OCI-LY3 (cell line): ENCODE data around the gene CLMN.

ENCODE experiments used
- H2AFZ ChIP-seq: fragments of 200-600, 300-600 bp; shearing (Covaris generic); 2 replicates; pipeline ENCODE4 v1.6.0; 2014; ENCODE audit warnings: antibody characterized with exemption, low read depth, low read length
- H3K27ac ChIP-seq: fragments of 200-600, 300-600 bp; sonication (generic); 2 replicates; pipeline ENCODE4 v1.5.1; 2014; ENCODE audit warnings: mild to moderate bottlenecking, low read length, moderate library complexity, mixed read lengths
- H3K27me3 ChIP-seq: fragments of 200-600, 300-600 bp; sonication (generic); 2 replicates; pipeline ENCODE4 v1.6.1; 2014; ENCODE audit warnings: low read depth, low read length, mixed read lengths
- H3K36me3 ChIP-seq: fragments of 200-600, 300-600 bp; sonication (generic); replicated peaks from 2 replicates; pipeline ENCODE3; 2014; ENCODE audit warnings: low read depth, low read length, mixed read lengths
- H3K4me1 ChIP-seq: fragments of 300-600, 200-600 bp; sonication (generic); 2 replicates; pipeline ENCODE4 v1.6.1; 2014; ENCODE audit warnings: low read length, mixed read lengths
- H3K4me2 ChIP-seq: fragments of 200-600, 300-600 bp; sonication (generic); 2 replicates; pipeline ENCODE4 v1.6.1; 2014; ENCODE audit warnings: low read length, mixed read lengths
- H3K4me3 ChIP-seq: fragments of 300-600, 200-600 bp; sonication (generic); 2 replicates; pipeline ENCODE4 v1.5.1; 2014; ENCODE audit warnings: antibody characterized with exemption, mild to moderate bottlenecking, low read length, moderate library complexity
- H3K79me2 ChIP-seq: fragments of 300-600, 200-600 bp; shearing (Covaris generic); 2 replicates; pipeline ENCODE4 v1.6.1; 2014; ENCODE audit warnings: mild to moderate bottlenecking, low read length, mixed read lengths
- H3K9ac ChIP-seq: fragments of 300-600, 200-600 bp; shearing (Covaris generic); 2 replicates; pipeline ENCODE4 v1.6.0; 2014; ENCODE audit warnings: mild to moderate bottlenecking, low read length, moderate library complexity
- H3K9me3 ChIP-seq: fragments of 200-600, 300-600 bp; shearing (Covaris generic); 2 replicates; pipeline ENCODE4 v1.6.1; 2014; ENCODE audit warnings: low read length, mixed read lengths; ENCODE audit not compliant: insufficient read depth
- H4K20me1 ChIP-seq: fragments of 200-600, 300-600 bp; sonication (generic); 2 replicates; pipeline ENCODE4 v1.6.1; 2016; ENCODE audit warnings: low read length, mixed read lengths; ENCODE audit not compliant: insufficient read depth
- EZH2phosphoT487 ChIP-seq: fragments of 200-600 bp; shearing (Covaris generic); IDR thresholded peaks from 2 replicates; pipeline ENCODE4 v1.6.1; 2018; ENCODE audit warnings: antibody characterized with exemption, mixed run types, low read depth
- TF ChIP-seq, protein P1 (sequence below): fragments of 200-600, 300-600 bp; sonication (generic); IDR thresholded peaks from 2 replicates; pipeline ENCODE4 v1.5.1; 2014; ENCODE audit warnings: antibody characterized with exemption, low read length, low read depth

Gene CLMN

DNA sequence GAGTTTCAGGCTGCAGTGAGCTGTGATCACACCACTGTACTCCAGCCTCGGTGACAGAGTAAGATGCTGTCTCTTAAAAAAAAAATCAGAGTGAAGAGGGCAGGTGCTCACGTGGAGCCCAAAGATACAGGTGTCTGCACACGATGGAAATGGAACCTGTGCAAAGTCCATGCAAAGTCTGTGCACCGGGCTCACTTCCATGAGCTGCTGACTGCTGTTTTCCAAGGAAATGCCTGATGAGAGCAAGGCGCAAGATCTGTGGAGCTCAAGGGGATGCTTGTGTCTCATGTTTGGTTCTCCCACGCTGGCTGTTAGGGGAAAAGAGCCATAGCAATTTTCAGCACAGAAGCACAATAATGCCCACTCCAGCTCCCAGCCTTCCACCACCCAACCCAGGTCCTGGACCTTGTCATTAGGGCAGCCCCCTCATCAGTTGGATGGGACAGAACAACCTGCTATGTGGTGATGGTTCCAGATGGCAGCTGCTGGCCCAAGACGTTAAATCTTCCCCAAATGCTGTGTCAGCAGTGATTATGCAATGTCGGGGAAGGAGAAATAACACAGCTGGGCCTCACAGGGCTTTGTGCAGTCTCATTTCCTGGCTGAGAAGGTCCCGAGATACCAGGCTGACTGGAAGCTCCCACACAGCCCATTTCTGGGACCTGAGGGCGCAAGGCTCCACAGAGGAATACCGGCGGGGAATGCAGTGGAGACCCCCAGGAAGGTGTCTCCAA lies 134.5 kb downstream of the CLMN start:
- Histone ChIP-seq H3K4me2 (no peak overlapping the region), H3K36me3 (no peaks in the 10 kb centered on the region), H3K4me1 (no peaks in the 10 kb centered on the region)

DNA sequence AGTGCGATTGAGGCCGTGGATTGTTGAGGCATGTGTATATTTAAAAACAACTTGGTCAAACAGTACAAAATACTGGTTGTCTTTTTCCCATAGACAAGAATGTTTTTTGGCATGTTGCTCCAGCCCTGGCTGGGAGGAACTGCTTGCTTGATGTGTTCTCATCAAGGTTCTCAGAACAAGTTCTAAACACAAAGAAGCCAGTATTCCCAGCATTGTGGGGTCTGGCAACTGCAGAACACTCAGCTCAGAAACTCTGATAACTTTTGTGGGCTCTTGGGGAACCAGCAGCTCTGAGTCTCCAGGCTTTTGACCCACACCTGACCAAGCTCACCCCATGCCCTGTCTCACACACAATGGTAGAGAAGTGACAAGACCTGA lies 135.3 kb downstream of the CLMN start:
- Histone ChIP-seq H3K4me3 (no peak overlapping the region), H3K4me1 (no peaks in the 10 kb centered on the region), H3K9ac (no peak overlapping the region), H3K79me2 (no peaks in the 10 kb centered on the region), H2AFZ (no peak overlapping the region), H3K9me3 (no peaks in the 10 kb centered on the region), H3K27ac (no peak overlapping the region), H3K4me2 (no peak overlapping the region), H3K36me3 (no peaks in the 10 kb centered on the region), H4K20me1 (no peaks in the 10 kb centered on the region), H3K27me3 (peaks cover 16% of the 10 kb centered on the region)
- no peak for TF ChIP-seq EZH2phosphoT487
- TF ChIP-seq, protein P1, sequence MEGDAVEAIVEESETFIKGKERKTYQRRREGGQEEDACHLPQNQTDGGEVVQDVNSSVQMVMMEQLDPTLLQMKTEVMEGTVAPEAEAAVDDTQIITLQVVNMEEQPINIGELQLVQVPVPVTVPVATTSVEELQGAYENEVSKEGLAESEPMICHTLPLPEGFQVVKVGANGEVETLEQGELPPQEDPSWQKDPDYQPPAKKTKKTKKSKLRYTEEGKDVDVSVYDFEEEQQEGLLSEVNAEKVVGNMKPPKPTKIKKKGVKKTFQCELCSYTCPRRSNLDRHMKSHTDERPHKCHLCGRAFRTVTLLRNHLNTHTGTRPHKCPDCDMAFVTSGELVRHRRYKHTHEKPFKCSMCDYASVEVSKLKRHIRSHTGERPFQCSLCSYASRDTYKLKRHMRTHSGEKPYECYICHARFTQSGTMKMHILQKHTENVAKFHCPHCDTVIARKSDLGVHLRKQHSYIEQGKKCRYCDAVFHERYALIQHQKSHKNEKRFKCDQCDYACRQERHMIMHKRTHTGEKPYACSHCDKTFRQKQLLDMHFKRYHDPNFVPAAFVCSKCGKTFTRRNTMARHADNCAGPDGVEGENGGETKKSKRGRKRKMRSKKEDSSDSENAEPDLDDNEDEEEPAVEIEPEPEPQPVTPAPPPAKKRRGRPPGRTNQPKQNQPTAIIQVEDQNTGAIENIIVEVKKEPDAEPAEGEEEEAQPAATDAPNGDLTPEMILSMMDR, result no peak

More for the DNA sequence above, 134.5 kb downstream of the CLMN start:
- Histone ChIP-seq H3K9ac (no peak overlapping the region), H2AFZ (no peak overlapping the region), H4K20me1 (no peaks in the 10 kb centered on the region), H3K4me3 (no peak overlapping the region), H3K9me3 (no peaks in the 10 kb centered on the region), H3K27ac (no peak overlapping the region), H3K27me3 (peaks cover 16% of the 10 kb centered on the region), H3K79me2 (no peaks in the 10 kb centered on the region)
- TF ChIP-seq EZH2phosphoT487, result no peak
- TF ChIP-seq, protein P1, result no peak

DNA sequence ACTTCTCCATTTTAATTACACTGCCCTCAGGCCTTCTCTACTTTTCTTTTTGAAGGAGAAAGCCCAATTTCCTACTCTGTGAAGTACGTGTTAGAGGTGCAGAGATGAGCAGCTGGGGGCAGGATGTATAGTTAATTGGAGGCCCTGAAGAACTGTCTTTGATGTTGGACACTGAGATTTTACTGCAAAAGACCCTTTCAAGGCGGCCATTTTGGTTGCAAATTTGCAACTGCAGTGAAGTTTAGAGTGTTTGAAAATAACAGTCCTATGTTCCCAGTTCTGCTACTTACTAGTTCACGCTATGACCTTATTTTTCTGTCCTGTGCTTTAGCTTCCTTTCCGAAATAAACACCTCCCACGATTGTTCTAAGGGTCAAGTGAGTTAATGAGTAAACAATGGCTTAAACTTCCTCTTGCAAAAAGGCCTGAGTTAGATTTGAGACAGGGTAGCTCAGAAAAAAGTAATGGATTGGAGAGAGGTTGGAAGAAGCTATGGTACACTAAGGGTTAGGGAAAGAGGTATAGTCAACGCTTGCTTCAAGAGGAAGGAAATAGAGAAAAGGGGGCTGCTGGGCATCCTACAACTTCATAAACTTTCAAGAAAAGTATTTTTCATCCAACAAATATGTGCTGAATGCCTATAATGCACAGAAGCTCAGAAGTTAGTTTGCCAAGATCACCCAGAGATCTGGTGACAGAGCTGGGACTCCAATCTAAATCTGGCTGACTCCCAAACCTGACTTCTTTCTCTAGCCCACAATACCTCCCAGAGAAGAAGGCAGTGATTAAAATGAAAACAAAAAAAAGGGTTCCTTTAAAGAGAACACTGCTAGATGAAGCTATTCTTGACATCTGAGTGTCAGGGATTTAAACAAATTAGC lies 135.9 kb downstream of the CLMN start:
- Histone ChIP-seq H3K4me1 (no peaks in the 10 kb centered on the region), H3K27me3 (peaks cover 16% of the 10 kb centered on the region), H3K4me3 (no peak overlapping the region), H3K79me2 (no peaks in the 10 kb centered on the region), H4K20me1 (no peaks in the 10 kb centered on the region), H2AFZ (no peak overlapping the region), H3K9me3 (no peaks in the 10 kb centered on the region), H3K9ac (no peak overlapping the region), H3K27ac (no peak overlapping the region), H3K36me3 (no peaks in the 10 kb centered on the region), H3K4me2 (no peak overlapping the region)
- TF ChIP-seq, protein P1, result no peak
- no peak for TF ChIP-seq EZH2phosphoT487

DNA sequence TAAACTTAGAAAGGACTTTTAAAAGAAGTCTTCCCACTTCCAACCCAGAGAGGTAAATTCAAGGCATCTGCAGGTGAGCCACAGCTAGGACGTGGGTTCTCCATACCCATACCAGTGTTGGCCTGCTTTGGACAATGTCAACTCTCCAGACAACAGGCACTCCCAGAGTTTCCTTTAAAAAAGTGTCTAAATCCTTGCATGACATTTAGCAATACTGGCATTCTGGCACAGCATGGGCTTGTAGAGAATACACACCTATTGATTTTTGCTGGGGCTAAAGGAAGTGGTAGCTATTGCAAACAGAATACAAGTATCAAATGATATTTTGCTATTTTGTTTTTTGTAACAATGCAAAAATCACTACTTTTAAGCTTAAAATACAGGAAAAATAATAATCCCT lies 136.6 kb downstream of the CLMN start:
- no peaks in the 10 kb centered on the region for H3K79me2 ChIP-seq
- no peaks in the 10 kb centered on the region for H3K36me3 ChIP-seq
- no peak for TF ChIP-seq EZH2phosphoT487
- TF ChIP-seq, protein P1, result no peak
- no peaks in the 10 kb centered on the region for H3K9me3 ChIP-seq
- peaks cover 13% of the 10 kb centered on the region for H3K27me3 ChIP-seq
- no peak overlapping the region for H2AFZ ChIP-seq
- no peaks in the 10 kb centered on the region for H3K4me1 ChIP-seq
- no peak overlapping the region for H3K4me2 ChIP-seq
- no peak overlapping the region for H3K9ac ChIP-seq
- H3K27ac ChIP-seq, result no peak overlapping the region
- H3K4me3 ChIP-seq, result no peak overlapping the region
- H4K20me1 ChIP-seq, result no peaks in the 10 kb centered on the region
